A549 (cell line): ENCODE results near the gene SGCD. TPM values are rescaled to one million over a fixed set of nuclear protein-coding genes. Genes with fewer than 3 reads are reported as not detected.
"Not testable (repeated sequence)": the region's sequence is repeated elsewhere in the genome, so short reads cannot be mapped to it uniquely, and the experiment has no call there.

Source experiments
- ATAC-seq, 2 experiments: fragments of 200-7000 bp in 1 of 2; fragments of >200 bp in 1 of 2; cut with Nextera tagmentation in 1 of 2; cut with Tn5 transposase in 1 of 2; 3 replicates each; pipeline versions ENCODE4 v1.8.0 to v1.9.1; 2018 to 2020; ENCODE audit warnings: mild to moderate bottlenecking in 1 of 2, moderate library complexity in 1 of 2
- CTCF ChIA-PET: fragments of 300-600 bp; sonication (Branson Sonifier 250); formaldehyde crosslinking; extraction: SDS; loops from one replicate; lab custom pipeline; 2021; ENCODE audit warnings: antibody characterized with exemption, inconsistent platforms; lab: Yijun Ruan, JAX
- POLR2A ChIA-PET: fragments of 350-600 bp; formaldehyde crosslinking; extraction: SDS; loops from one replicate; lab custom pipeline; 2021; ENCODE audit warnings: antibody characterized with exemption, inconsistent platforms; lab: Yijun Ruan, JAX
- DNase-seq, 2 experiments: peaks; one replicate each; pipeline versions ENCODE4 v3.0.0 to v3.0.0-alpha.2; 2011 to 2016; ENCODE audit warnings: low read depth in 1 of 2, low spot score in 1 of 2
- FAIRE-seq: peaks from 2 replicates; lab custom pipeline; 2011; peaks lifted over from hg19 to GRCh38; lab: Jason Lieb, UNC
- H3K27ac ChIP-seq, 2 experiments: fragments of >200 bp; sonication (Bioruptor Twin); formaldehyde crosslinking; 3 replicates each; pipeline ENCODE4 v1.5.1; 2016 to 2017
- H3K4me1 ChIP-seq: fragments of >200 bp; sonication (Bioruptor Twin); formaldehyde crosslinking; 3 replicates; pipeline ENCODE4 v1.6.1; 2016
- H3K4me2 ChIP-seq: fragments of >200 bp; sonication (Bioruptor Twin); formaldehyde crosslinking; 3 replicates; pipeline ENCODE4 v1.6.1; 2016
- H3K4me3 ChIP-seq: fragments of >200 bp; sonication (Bioruptor Twin); formaldehyde crosslinking; 3 replicates; pipeline ENCODE4 v1.5.1; 2016
- H3K9me3 ChIP-seq: fragments of >200 bp; sonication (Bioruptor Twin); formaldehyde crosslinking; 3 replicates; pipeline ENCODE4 v1.6.1; 2016
- CHD4 ChIP-seq: fragments of 200-600 bp; sonication (generic); IDR thresholded peaks from 2 replicates; pipeline ENCODE4 v1.6.1; 2016; ENCODE audit warnings: antibody characterized with exemption, mild to moderate bottlenecking, borderline replicate concordance
- ELK1 ChIP-seq: fragments of 150-350 bp; IDR thresholded peaks from 2 replicates; pipeline ENCODE4 v1.6.1; 2014; ENCODE audit warnings: low read depth, mild to moderate bottlenecking, low read length
- ESRRA ChIP-seq: fragments of 150-350 bp; IDR thresholded peaks from 2 replicates; pipeline ENCODE4 v1.6.1; 2014; ENCODE audit warnings: mild to moderate bottlenecking, low read length, borderline replicate concordance
- FOSL2 ChIP-seq, 2 experiments: fragments of 450-650 bp in 1 of 2; fragments of >200 bp in 1 of 2; sonication (Bioruptor Twin) in 1 of 2; formaldehyde crosslinking; IDR thresholded peaks; 2 replicates each; pipeline versions ENCODE4 v1.5.0 to v1.6.1; 2016 to 2020; ENCODE audit warnings: mild to moderate bottlenecking in 1 of 2, moderate library complexity in 1 of 2
- FOXS1 ChIP-seq: fragments of 250-450 bp; sonication (Bioruptor Pico); IDR thresholded peaks from 2 replicates; pipeline ENCODE4 v1.5.0; 2020; ENCODE audit warnings: mild to moderate bottlenecking, moderate library complexity
- GATA3 ChIP-seq: IDR thresholded peaks from 2 replicates; pipeline ENCODE4 v1.6.1; 2012; ENCODE audit warnings: borderline replicate concordance
- HMGXB4 ChIP-seq: fragments of 250-450 bp; sonication (Bioruptor Pico); IDR thresholded peaks from 2 replicates; pipeline ENCODE4 v1.5.0; 2021; ENCODE audit warnings: mild to moderate bottlenecking, moderate library complexity, borderline replicate concordance
- HOXB13 ChIP-seq: fragments of 250-450 bp; sonication (Bioruptor Pico); IDR thresholded peaks from 2 replicates; pipeline ENCODE4 v1.5.0; 2020; ENCODE audit warnings: low read depth, mild to moderate bottlenecking, moderate library complexity
- JUNB ChIP-seq: fragments of >200 bp; sonication (Bioruptor Twin); formaldehyde crosslinking; IDR thresholded peaks from 2 replicates; pipeline ENCODE4 v1.6.1; 2016
- MAX ChIP-seq: IDR thresholded peaks from 2 replicates; pipeline ENCODE4 v1.6.1; 2012
- MAZ ChIP-seq: fragments of 150-350 bp; IDR thresholded peaks from 2 replicates; pipeline ENCODE4 v1.6.1; 2014; ENCODE audit warnings: antibody characterized with exemption, low read depth, low read length, borderline replicate concordance
- MYC ChIP-seq: IDR thresholded peaks from 2 replicates; pipeline ENCODE4 v1.6.1; 2012; ENCODE audit warnings: mild to moderate bottlenecking, inconsistent platforms, low read length, improper control_type of control experiment, borderline replicate concordance
- NFE2L2 ChIP-seq: fragments of 150-350 bp; conservative IDR thresholded peaks from 2 replicates; pipeline ENCODE4 v1.6.1; 2014; ENCODE audit warnings: low read length
- NPAS2 ChIP-seq: fragments of 250-450 bp; sonication (Bioruptor Pico); IDR thresholded peaks from 2 replicates; pipeline ENCODE4 v1.8.0; 2022; ENCODE audit warnings: mild to moderate bottlenecking, moderate library complexity, borderline replicate concordance
- RAD21 ChIP-seq, 2 experiments: fragments of >200 bp in 1 of 2; sonication (Bioruptor Twin) in 1 of 2; formaldehyde crosslinking in 1 of 2; IDR thresholded peaks in 1 of 2; conservative IDR thresholded peaks in 1 of 2; 2 replicates in 1 of 2; 3 replicates in 1 of 2; pipeline ENCODE4 v1.6.1; 2012 to 2018; ENCODE audit warnings: inconsistent platforms in 1 of 2
- REST ChIP-seq: fragments of 200-600 bp; sonication (generic); IDR thresholded peaks from 2 replicates; pipeline ENCODE4 v1.6.1; 2016; ENCODE audit warnings: antibody characterized with exemption, mild to moderate bottlenecking, moderate library complexity
- SREBF2 ChIP-seq: fragments of 450-650 bp; IDR thresholded peaks from 2 replicates; pipeline ENCODE4 v1.6.1; 2014; ENCODE audit warnings: mild to moderate bottlenecking, moderate library complexity
- TFCP2L1 ChIP-seq: fragments of 250-450 bp; sonication (Bioruptor Pico); IDR thresholded peaks from 2 replicates; pipeline ENCODE4 v1.5.0; 2021; ENCODE audit warnings: mild to moderate bottlenecking
- USF2 ChIP-seq: fragments of 450-650 bp; IDR thresholded peaks from 2 replicates; pipeline ENCODE4 v1.6.1; 2014; ENCODE audit warnings: antibody characterized with exemption
- ZFP36 ChIP-seq: fragments of 450-650 bp; IDR thresholded peaks from 2 replicates; pipeline ENCODE4 v1.6.1; 2014; ENCODE audit warnings: borderline replicate concordance; ENCODE audit not compliant: partially characterized antibody
- ZNF302 ChIP-seq: fragments of 250-450 bp; sonication (Bioruptor Pico); IDR thresholded peaks from 2 replicates; pipeline ENCODE4 v1.9.0; 2021; ENCODE audit warnings: inconsistent platforms, mild to moderate bottlenecking, moderate library complexity
- ZSCAN20 ChIP-seq: fragments of 250-450 bp; sonication (Bioruptor Pico); IDR thresholded peaks from 2 replicates; pipeline ENCODE4 v1.8.0; 2022; ENCODE audit warnings: mild to moderate bottlenecking, moderate library complexity
- WGBS: methylation state at CpG from one replicate; pipeline ENCODE4 v1.1.6; 2017; ENCODE audit errors: missing lambda C conversion rate; 5-methylcytosine and 5-hydroxymethylcytosine counted together
- polyA plus RNA-seq, 4 experiments: library from polyadenylated mRNA; depleted of rRNA in 3 of 4; stranded (reverse); fragments of >200 nt; fragmentation: RNase III in 1 of 4; extraction: RNeasy Plus Mini Kit Qiagen cat#74134 plus additional on column Dnase treatment in 1 of 4; gene quantifications; 2 replicates in 3 of 4; 3 replicates in 1 of 4; pipeline ENCODE4 v1.2.3, GENCODE V29; 2011 to 2017

The SGCD gene
- polyA plus RNA-seq, 2 of the 4 experiments (the other 2 are of a cell fraction) = 7.6 to 10.6 TPM

GRCh38 chr5:156664832-156665231 is 337.9 kb downstream of the SGCD start:
- H3K4me1 ChIP-seq, CTCF ChIA-PET: not testable (repeated sequence)
- TF ChIP-seq RAD21 (conservative IDR thresholded peaks at IDR 0.05 in 1 of 2, IDR thresholded peaks at IDR 0.05 in 1 of 2) = peak in 1 of 2 experiments; percentile 22; a peak in 1 of 5 replicates
- TF ChIP-seq, all 56 proteins: peak for 1; not testable (repeated sequence) for 55
- FAIRE-seq, DNase-seq, H3K9me3 ChIP-seq, H3K4me2 ChIP-seq, ATAC-seq, H3K27ac ChIP-seq, POLR2A ChIA-PET, H3K4me3 ChIP-seq: not testable (repeated sequence)
- whole genome bisulfite sequencing = 80% methylated on average over 7 of the region's 10 CpGs

- WGBS = no CpG with 5 or more reads among the region's 3 CpGs
- H3K9me3 ChIP-seq, H3K4me2 ChIP-seq, DNase-seq, POLR2A ChIA-PET, FAIRE-seq, ATAC-seq, H3K4me3 ChIP-seq, H3K27ac ChIP-seq, H3K4me1 ChIP-seq: not testable (repeated sequence)
- TF ChIP-seq ZNF302 (CRISPR knock-in tag) = peak; percentile 58; the same call in 1 of the 2 replicates
- TF ChIP-seq FOXS1 (CRISPR knock-in tag) = peak; percentile 84; the same call in 1 of the 2 replicates
- CTCF ChIA-PET = interaction anchor here (0.9 to 1.2 kb wide), 2 partner anchors 15 to 465 kb away, joined by 3 to 4 read pairs; no protein-coding TSS in a partner anchor
These were observed 339.7 kb downstream of the SGCD start for GRCh38 chr5:156666686-156667085.

GRCh38 chr5:156667616-156668015 is 340.7 kb downstream of the SGCD start:
- 88% methylated on average over 3 of the region's 3 CpGs for WGBS
- Histone ChIP-seq H3K9me3 (no peaks in the 10 kb centered on the region), H3K4me3 (no peak overlapping the region), H3K4me2 (no peak overlapping the region), H3K4me1 (no peaks in the 10 kb centered on the region), H3K27ac (no peak overlapping the region)
- DNase-seq = no peak
- ChIA-PET POLR2A (no interaction called here), CTCF (interaction anchor here (0.9 to 1.2 kb wide), 2 partner anchors 14 to 464 kb away, joined by 3 to 4 read pairs; no protein-coding TSS in a partner anchor)
- FAIRE-seq = no peak
- TF ChIP-seq HMGXB4 (no peak), MAZ (no peak), TFCP2L1 (CRISPR knock-in tag) (no peak), ZSCAN20 (CRISPR knock-in tag) (no peak), USF2 (no peak), ELK1 (no peak), FOSL2 (IDR thresholded peaks at IDR 0.05) (no peak), FOSL2 (CRISPR knock-in tag; IDR thresholded peaks at IDR 0.05) (no peak), MYC (no peak), HOXB13 (no peak), GATA3 (no peak), REST (no peak), ZFP36 (no peak), CHD4 (no peak), SREBF2 (no peak), NPAS2 (no peak), MAX (no peak), RAD21 (conservative IDR thresholded peaks at IDR 0.05 in 1 of 2, IDR thresholded peaks at IDR 0.05 in 1 of 2) (no peak), NFE2L2 (no peak), ESRRA (no peak), JUNB (no peak)
- no peak for ATAC-seq
